Tibial nerve (tissue), 4 donors: ENCODE results near the gene IMP3.
A peak's percentile ranks its signal among the peaks of the same experiment; 100 is the strongest.

Experiments
- EP300 ChIP-seq, 2 donors: sonication (generic); formaldehyde crosslinking; IDR thresholded peaks; one replicate each; pipeline ENCODE4 v1.6.1; 2017; ENCODE audit warnings: antibody characterized with exemption in 2 of 2, mild to moderate bottlenecking in 1 of 2
- POLR2A ChIP-seq, 2 donors: fragments of 450-650 bp; IDR thresholded peaks; one replicate each; pipeline ENCODE4 v1.6.1; 2017; ENCODE audit warnings: antibody characterized with exemption in 2 of 2, mild to moderate bottlenecking in 2 of 2, moderate library complexity in 2 of 2
- TF ChIP-seq, protein P1 (sequence below), 5 experiments: fragments of 200-600 bp in 3 of 5; fragments of 450-650 bp in 2 of 5; sonication (generic) in 3 of 5; IDR thresholded peaks; one replicate each; pipeline ENCODE4 v1.5.1; 2016 to 2019; ENCODE audit warnings: antibody characterized with exemption in 5 of 5, mild to moderate bottlenecking in 3 of 5, moderate library complexity in 2 of 5

DNA sequence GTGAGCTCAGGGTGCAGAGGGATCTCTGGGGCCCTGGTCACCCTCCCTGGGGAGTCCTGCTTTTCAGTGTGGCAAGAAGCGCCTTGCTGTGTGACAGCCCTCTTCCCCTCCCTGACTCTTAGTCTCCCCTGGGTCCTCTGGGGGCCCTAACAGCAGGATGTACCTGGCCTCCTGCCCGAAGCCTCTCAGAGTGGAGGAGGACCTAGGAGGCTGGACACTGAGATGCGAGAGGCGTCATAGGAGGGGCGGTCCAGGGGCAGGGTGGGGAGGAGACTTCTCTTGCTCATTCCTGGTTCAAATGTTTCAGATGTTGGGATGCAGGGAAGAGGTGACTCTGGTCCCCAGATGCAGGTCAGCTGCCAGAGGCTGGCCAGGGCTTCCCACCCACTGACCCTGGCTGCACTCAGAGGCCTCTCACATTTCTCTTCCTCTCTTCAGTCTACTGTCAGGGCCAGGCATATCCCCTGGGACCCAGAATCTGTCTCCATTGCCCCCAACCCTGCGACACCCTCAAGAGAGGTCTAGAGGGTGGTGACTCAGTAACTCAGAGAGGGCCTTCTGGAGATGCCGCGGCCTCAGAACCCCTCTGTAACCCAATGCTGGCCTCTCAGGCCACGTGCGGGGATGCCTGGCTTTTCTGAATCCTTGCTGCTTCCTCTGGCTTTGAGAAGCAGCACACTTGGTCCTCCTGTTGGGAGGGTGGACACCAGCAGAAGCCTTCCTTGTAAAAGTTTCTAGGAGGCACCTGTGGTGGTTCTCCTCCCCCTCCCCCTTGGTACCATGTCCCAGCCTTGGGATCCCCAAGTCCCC lies 33.6 kb upstream of the IMP3 start:
- TF ChIP-seq, protein P1, sequence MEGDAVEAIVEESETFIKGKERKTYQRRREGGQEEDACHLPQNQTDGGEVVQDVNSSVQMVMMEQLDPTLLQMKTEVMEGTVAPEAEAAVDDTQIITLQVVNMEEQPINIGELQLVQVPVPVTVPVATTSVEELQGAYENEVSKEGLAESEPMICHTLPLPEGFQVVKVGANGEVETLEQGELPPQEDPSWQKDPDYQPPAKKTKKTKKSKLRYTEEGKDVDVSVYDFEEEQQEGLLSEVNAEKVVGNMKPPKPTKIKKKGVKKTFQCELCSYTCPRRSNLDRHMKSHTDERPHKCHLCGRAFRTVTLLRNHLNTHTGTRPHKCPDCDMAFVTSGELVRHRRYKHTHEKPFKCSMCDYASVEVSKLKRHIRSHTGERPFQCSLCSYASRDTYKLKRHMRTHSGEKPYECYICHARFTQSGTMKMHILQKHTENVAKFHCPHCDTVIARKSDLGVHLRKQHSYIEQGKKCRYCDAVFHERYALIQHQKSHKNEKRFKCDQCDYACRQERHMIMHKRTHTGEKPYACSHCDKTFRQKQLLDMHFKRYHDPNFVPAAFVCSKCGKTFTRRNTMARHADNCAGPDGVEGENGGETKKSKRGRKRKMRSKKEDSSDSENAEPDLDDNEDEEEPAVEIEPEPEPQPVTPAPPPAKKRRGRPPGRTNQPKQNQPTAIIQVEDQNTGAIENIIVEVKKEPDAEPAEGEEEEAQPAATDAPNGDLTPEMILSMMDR (IDR thresholded peaks at IDR 0.05) = no peak
- no peak for TF ChIP-seq POLR2A (IDR thresholded peaks at IDR 0.05)
- peak in 1 of 2 donors; percentile 46 for TF ChIP-seq EP300 (IDR thresholded peaks at IDR 0.05)
